ENCODE measurements around the gene EFL1.
A peak's percentile ranks its signal among the peaks of the same experiment; 100 is the strongest.
"Not testable (repeated sequence)": the region's sequence is repeated elsewhere in the genome, so short reads cannot be mapped to it uniquely, and the experiment has no call there.

EFL1 gene

GRCh38 chr15:82275410-82275809 lies 12.9 kb upstream of the EFL1 start:
- DNase-seq = no peak

DNA sequence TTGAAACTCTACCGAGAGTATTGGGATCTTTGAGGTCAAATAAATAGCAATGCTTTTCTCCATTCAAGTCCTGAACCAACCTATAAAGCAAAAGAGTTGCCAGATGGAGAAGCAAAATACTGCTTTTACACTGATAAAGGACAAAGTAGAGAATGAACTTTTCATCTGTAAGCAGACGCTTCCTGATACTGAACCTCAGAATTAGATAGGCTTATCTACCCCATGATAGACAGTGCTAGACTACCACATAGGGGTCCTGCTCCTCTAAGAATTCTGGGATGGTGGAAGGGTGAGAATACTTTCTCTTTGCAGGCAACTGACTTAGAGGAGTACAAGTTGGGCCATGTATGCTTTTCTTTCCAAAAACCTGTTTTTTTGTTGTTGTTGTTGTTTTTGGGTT lies 9.6 kb upstream of the EFL1 start:
- DNase-seq = no peak

DNA sequence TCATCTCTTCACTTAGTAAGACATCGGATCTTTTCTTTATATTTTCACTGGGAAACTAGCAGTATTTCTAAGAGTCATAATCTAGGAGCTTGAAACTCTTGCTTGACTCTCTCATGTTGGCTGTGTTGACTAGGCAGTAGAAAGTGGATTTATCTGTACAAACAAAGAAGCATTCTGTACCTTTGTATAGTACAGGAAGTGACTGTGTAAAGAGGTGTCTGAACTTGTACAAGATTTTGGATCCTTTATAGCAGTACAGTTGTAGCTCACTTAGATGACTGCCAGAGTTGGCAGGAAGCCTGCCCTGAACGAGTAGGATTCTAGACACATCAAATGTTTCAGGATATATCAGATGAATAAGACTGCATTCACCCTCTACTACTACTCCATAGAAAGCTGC lies 5.9 kb upstream of the EFL1 start:
- not testable (repeated sequence) for DNase-seq

- not testable (repeated sequence) for DNase-seq
These were observed 4.6 kb upstream of the EFL1 start for GRCh38 chr15:82267137-82267536.

DNA sequence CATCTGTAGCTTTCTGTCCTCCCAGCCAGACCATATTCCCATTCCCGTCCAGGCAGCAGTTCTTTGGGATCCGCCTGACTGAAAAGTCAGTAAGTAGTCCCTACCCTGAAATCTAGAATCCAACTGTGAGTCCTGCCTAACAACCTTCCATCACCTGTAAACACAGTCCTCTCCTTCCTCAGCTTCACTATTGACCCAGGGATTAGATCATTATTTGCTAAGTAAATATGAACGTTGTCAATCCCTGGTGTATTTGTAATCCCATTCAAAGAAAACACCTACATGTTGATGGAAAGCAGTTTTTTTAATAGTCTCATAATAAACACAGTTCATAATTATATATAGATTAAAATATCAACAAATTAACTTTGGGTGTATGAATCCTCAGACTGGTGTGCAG lies 816 bp upstream of the EFL1 start:
- no peak for DNase-seq

DNA sequence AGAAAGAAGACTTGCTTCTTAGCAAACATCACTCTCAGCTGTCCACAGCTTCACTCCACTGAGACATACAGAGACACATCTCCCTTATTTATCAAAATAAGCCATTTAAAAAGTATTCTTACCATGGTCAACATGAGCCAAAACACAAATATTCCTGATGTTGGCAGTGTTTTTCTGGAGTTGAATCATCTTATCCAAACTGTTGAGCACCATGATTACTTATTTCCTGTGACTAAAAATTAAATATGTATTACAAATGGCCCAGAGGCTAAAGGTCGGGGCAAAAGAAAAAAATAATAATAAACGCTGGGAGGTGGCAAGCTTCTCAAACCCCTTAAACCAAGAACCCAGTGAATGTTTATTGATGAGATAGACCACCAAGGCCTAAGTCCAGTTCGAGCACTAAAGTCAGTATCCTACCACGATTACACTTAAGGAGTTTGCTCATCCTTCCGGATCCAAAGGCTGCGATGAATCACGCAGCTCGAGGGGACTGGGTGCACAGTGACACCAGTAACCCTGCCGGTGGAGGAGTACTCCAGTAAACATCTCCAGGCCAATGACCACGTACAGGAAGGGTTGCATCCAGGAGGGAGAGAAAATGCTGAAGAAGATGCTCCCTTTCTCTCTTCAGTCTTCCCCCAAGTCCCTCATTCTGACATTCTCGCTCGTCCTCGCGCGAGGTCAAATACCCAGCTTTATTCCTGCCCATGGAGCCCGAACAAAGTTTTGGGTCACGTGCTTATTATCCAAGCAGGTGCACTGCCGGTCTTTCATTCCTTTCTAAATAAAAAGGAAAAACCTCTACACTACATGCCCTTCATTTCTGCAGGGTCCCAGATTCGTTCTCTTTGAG lies 740 bp downstream of the EFL1 start:
- DNase-seq = peak; percentile 7

DNA sequence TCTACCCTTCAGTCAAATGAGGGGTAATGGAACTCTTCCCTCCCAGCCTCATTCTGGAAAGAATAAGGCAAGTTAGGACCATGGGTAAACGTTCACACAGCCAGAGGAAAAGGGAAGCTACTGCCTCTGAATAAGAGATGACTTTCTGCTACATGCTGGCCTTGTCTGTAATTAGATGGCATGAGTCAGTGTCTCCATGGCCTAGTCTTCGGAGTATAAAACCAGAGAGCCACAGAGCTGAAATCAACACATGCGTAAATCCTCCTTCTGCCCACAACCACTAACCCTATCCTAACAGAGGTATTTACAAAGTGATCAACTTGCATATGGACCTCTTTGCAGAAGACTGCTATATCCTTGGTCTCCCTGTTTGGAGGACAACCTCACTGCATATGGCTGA lies 14.3 kb downstream of the EFL1 start:
- DNase-seq = not testable (repeated sequence)

- DNase-seq = not testable (repeated sequence)
These were observed 16.6 kb downstream of the EFL1 start for GRCh38 chr15:82245956-82246355.

- DNase-seq = not testable (repeated sequence)
These were observed 18.9 kb downstream of the EFL1 start for GRCh38 chr15:82243644-82244043.

GRCh38 chr15:82241836-82242499 lies 20.6 kb downstream of the EFL1 start:
- not testable (repeated sequence) for DNase-seq

DNA sequence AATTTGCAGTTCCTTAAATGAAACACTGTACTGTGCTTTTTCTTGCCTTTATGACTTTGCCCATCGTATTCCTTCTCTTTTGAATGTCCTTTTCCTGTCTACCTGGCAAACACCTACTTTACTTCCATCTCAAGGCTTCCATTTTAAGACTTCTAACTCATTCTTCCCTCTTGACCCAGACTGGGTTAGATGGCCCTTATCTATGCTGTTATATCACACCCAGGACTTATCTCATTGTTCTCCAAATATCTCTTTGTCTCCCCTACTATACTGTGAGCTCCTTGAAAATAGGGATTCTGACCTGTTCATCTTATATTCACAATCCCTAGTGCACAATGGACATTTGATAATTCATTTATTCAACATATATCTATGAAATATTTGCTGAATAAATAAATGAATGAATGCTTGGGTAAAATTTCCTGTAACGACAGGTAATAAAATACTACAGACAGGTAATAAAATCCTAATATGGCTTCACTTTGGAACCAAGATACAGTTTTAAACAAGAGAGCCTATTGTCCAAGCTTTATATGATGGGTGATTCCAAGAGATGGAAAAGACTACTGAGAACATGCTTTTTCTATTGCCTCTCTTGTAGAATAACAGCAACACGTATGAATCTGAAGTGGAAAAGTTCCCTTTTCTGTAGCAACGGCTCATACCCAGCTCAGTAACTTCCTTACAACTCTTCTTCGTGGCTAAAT lies 22.7 kb downstream of the EFL1 start:
- no peak for DNase-seq

DNA sequence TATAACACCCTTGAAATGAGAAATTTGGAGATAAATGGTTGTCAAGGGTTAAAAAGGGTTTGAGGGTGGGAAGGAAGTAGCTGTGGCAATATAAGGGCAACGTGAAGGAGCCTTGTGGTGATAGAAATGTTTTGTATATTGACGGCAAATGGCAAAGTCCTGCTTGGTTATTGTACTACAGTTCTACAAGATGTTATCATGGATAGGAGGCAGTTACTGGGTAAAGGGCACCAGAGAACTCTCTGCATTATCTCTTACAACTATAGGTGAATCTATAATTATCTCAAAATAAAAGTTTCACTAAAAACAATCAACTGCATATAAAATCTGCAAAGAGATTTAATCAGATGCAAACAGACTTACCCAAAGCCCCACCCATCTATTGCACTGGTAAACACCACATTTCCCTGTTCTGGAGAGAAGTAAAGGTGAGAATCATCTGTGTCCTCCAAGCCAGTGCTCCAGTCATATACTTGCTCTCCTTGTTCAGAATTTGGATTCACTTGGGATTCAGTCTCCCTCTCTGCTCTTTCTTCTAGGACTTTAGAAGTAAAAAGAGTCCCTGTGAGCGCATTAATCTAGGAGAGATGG lies 24.5 kb downstream of the EFL1 start:
- not testable (repeated sequence) for DNase-seq

DNA sequence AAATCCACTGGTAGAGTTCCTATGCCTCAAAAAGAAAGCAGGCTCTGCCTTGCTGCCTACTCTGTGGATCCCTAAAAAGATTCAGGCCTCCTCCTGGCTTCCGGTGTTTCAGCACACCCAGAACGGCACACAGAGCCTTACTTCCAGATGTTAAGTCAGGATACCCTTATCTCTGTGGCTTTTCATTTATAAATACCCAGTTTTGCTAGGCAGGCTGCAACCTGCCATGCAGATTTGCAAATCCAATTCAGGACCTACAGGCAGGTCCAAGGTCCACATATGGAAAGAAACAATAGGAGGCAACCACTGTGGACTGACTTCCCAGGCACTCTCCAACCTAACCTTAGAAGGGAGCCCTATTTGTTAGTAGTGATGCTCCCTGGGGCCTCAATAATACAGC lies 30.7 kb downstream of the EFL1 start:
- no peak for DNase-seq

- DNase-seq = no peak
These were observed 31.3 kb downstream of the EFL1 start for GRCh38 chr15:82231233-82231632.

- no peak for DNase-seq
These were observed 33.8 kb downstream of the EFL1 start for GRCh38 chr15:82228750-82229149.

- DNase-seq = peak; percentile 3
These were observed 41.0 kb downstream of the EFL1 start for GRCh38 chr15:82221535-82221934.

GRCh38 chr15:82216092-82216491 lies 46.4 kb downstream of the EFL1 start:
- not testable (repeated sequence) for DNase-seq

- not testable (repeated sequence) for DNase-seq
These were observed 50.3 kb downstream of the EFL1 start for GRCh38 chr15:82212201-82212600.

DNA sequence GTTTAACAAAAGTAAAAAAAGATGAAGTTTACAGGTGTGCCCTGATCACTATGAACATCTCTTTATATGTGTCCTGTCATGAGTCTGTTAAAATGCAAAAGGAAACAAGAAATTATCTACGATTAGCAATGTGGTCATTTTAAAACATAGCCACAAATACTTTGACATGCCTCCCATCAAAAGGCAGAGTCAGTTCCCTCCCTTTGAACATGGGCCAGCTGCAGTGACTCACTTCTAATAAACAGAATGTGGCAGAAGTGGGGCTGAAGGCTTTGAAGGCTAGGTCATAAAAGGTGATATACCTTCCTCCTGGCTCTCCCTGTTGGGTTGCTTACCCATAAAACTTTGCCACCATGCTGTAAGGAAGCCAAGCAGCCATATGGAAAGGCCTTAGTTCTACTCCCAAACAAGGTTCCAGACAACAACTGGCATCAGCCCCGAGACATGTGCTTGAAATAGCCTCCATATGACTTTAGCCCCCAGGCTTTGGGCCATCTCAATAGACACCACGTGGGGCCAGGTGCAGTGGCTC lies 52.4 kb downstream of the EFL1 start:
- DNase-seq = not testable (repeated sequence)

- DNase-seq = not testable (repeated sequence)
These were observed 58.0 kb downstream of the EFL1 start for GRCh38 chr15:82204575-82204974.

DNA sequence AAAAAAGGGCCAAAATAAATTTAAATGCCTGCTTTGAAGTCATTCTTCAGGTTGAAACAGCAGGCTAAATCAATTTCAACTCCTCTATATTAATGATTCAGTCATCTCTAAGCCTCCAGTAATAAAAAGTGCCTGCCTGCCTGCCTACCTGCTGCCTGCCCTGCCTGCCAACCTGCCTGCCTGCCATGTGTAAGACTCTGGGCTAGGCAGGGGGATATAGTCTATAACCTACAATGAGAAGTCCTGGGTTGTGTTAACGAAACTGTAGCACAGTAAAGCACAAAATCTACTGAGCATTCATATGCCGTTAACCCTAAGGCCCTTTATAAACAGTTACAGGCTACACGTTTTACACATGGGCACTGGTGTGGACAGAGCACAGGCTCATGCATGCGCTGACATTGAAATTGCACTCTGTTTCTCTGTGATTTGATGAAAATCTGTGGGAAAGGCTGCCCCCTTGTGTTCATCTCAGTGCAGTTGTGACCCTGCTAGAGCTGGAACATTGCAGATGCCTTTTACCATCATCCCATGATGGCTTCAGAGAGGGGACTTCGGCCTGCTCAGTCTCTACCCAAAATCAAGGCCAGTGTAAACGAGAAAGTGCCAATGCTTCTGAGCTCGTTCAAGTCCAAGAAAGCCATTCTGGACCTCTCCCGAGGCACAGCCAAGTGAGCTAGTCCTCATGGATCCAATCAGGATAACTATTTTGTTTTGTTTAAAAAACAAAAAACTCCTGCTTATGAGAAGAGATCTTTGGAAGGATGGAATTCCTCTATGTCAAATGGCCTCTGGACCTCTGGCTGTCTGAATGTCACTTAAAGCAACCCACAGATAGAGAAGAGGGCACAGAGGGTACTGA lies 64.6 kb downstream of the EFL1 start:
- DNase-seq = peak; percentile 29

DNA sequence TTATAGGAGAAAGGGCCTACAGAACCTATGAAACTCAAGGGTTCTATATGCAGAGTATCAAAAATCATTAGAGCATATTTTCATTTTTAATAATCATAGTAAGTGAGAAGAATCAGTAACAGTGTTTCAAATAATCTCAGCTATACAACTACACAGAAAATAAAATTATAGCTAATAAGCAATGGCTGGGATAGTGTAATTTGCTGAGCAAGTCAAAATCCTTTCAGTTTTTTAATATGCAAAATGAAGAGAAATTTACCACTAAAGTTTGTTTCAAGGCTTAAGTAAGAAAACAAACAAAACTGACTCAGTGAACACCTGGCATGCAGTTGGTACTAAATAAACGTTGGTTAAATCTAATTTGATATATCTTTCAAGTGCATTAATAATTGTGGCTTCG lies 66.2 kb downstream of the EFL1 start:
- no peak for DNase-seq

All from effector CD4-positive, alpha-beta T cell (primary cell).